GM21825 (cell line): ENCODE results near the gene NAA25.
"Not testable (repeated sequence)": the region's sequence is repeated elsewhere in the genome, so short reads cannot be mapped to it uniquely, and the experiment has no call there.

Experiments used
- ATAC-seq: cut with Tn5 transposase; IDR thresholded peaks from one replicate; pipeline ENCODE4 v1.9.1; 2021; ENCODE audit warnings: mild to moderate bottlenecking, moderate library complexity; ENCODE audit not compliant: unreplicated experiment

Gene NAA25

GRCh38 chr12:112116232-112117060, 7.9 kb upstream of the NAA25 start:
- ATAC-seq = peak; percentile 54

DNA sequence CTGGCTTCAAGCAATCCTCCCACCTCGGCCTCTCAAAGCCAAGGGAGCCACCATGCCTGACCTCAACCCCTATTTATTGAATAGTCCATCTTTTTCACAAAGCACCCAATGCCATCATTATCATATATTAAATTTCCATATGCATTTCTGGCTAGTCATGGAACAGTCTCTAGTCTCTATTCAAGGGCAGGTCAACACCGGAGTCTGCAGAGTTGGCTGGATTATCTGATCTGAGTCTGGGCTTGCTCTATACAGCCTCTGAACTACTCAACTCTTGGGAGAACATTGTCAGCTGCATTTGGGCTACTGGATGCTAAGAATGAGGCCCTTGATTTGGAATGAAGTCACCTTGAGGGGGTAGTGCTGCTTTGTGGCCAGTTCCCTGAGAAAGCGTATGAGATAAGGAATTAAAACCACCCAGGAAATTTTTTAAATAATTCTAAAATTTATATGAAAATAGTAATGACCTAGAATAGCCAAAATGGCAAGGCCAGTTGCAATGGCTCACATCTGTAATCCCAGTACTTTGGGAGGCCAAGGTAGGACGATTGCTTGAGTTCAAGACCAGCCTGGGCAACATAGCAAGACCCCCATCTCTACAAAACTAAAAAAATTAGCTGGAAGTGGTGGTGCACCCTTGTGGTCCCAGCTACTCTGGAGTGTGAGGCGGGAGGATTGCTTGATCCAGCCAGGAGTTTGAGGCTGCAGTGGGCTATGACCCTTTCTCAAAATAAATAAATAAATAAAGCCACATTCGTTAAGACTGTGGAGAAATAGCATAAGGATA, 6.9 kb upstream of the NAA25 start:
- no peak for ATAC-seq

DNA sequence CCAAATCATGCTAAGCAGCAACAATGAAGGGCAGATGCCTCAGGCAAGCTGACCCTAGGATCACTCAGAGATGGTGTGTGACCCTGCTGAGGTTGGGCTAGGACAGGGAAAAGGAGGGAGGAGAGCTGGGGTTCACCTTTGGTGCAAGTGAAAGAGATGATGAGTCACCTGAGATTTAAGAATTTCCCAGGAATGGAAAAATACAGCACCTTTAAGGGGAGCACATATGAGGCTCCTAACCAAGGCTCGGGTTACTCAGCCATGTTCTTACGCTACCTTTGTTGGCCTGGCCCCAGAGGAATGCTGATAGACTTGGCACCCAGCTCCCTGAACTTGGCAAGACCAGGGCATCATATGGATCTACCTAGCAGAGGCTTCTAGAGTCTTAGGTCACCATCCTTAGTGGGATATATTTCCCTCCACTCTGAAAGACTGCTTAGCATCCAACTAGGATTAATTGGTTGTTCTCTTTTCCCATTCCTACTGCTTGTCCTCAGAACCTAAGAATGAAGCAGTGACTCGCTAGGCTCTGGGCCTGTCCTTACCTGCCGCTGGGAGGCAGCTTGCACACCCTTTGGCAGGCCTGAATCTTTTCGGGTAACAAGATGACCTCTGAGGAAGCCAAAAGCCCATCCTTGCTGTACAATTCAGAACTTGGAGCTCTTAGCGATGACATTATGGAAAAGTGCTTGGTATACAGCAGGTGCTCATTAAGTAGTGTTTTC, 4.0 kb upstream of the NAA25 start:
- no peak for ATAC-seq

DNA sequence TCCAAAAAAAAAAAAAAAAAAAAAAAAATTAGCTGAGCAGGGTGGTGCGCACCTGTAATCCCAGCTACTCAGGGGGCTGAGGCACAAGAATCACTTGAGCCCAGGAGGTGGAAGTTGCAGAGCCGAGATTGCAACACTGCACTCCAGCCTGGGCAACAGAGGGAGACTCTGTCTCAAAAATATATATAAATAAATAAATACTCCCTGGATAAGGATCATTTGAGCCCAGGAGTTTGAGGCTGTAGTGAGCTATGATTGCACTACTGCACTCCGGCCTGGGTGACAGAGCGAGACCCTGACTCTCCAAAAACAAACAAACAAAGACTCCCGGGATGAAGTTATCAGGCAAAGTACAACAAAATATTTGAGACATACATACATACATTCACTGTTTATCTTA, 3.3 kb upstream of the NAA25 start:
- ATAC-seq = no peak

- ATAC-seq = not testable (repeated sequence)
These were observed 2.4 kb upstream of the NAA25 start for GRCh38 chr12:112110787-112111662.

DNA sequence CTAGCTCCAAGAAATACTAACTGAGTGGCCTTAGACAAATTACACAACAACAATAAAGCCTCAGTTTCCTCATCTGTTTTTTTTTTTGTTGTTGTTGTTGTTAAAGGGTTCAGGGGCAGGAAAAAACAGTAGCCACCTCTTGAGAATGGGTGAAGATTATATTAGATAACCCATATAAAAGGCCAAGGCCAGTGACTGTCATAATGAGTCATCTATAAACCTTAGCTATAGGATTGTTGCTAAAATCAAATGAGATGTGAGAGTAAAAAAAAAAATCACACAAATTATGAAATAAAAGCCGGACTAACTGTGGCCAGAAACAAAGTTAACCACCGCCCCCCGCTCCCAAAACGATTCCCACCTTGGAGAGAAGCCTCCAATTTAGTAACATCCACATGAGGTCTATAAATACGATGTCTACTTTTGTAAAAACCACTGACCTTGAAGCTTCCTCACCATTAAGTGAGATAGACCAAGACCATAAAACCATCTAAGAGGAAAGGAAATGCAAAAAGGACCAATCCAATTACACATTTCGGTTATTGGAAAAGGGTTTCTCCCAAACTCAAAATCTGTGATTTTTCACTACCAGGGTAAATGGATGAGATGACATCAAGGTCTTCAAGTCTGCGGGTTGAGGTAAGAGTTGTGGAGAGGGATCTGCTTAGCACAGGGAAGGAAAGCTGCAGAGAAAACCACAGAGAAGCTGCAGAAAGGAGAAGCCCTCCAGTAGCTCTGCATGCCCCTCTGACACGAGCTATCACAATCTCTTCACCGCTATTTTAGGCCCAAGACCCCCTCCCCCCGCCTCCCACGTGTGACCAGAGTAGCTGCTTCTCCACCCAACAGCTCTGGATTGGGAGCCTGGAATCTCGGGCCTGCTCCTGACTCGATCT, 1.0 kb downstream of the NAA25 start:
- ATAC-seq = peak; percentile 5

DNA sequence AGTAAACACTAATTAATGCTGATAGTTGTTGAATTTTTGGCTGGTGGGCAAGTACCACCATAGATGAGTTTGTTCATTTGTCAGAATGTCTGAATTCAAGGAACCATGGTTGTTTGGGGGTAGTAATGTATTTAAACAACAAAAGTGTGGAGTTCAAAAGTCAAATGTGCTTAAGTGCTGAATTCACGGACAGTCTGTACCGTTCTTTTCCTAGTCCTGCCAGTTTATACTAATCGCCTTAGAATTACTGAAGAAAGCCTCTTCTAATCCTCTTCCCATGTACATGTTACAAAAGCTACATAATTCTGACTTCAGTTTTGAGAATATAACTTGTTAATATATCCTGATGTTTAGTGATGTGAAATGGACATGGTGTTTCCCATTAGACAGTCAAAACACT, 2.7 kb downstream of the NAA25 start:
- no peak for ATAC-seq

- ATAC-seq = no peak
These were observed 4.7 kb downstream of the NAA25 start for GRCh38 chr12:112103758-112104503.

- not testable (repeated sequence) for ATAC-seq
These were observed 5.8 kb downstream of the NAA25 start for GRCh38 chr12:112102746-112103145.

DNA sequence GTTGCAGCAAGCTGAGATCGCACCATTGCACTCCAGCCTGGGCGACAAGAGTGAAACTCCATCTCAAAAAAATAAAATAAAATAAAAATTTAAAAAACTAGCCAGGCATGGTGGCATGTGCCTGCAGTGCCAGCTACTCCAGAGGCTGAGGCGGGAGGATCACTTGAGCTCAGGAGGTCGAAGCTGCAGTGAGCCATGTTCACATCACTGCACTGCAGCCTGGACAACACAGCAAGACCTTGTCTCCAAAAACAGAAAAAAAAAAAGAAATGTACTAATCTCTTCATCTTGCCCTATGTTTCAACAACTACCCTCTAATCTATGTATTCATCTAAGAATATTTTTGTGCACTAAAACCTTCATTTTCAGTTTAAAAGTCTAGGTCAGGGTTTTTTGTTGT, 6.5 kb downstream of the NAA25 start:
- no peak for ATAC-seq

DNA sequence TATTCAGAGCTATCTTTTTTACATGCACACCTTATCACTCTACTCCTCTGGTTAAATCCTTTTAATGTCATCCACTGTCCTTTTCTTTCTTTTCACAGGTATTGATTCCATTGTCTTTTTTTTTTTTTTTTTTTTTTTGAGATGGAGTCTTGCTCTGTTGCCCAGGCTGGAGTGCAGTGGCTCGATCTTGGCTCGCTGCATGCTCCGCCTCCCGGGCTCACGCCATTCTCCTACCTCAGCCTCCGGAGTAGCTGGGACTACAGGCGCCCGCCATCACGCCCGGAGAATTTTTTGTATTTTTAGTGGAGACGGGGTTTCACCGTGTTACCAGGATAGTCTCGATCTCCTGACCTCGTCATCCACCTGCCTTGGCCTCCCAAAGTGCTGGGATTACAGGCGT, 8.1 kb downstream of the NAA25 start:
- ATAC-seq = not testable (repeated sequence)

- no peak for ATAC-seq
These were observed 10.9 kb downstream of the NAA25 start for GRCh38 chr12:112097641-112098040.

GRCh38 chr12:112096667-112097066, 11.9 kb downstream of the NAA25 start:
- peak; percentile 43 for ATAC-seq

GRCh38 chr12:112096070-112096469, 12.5 kb downstream of the NAA25 start:
- peak; percentile 68 for ATAC-seq

- no peak for ATAC-seq
These were observed 17.0 kb downstream of the NAA25 start for GRCh38 chr12:112091563-112091962.

DNA sequence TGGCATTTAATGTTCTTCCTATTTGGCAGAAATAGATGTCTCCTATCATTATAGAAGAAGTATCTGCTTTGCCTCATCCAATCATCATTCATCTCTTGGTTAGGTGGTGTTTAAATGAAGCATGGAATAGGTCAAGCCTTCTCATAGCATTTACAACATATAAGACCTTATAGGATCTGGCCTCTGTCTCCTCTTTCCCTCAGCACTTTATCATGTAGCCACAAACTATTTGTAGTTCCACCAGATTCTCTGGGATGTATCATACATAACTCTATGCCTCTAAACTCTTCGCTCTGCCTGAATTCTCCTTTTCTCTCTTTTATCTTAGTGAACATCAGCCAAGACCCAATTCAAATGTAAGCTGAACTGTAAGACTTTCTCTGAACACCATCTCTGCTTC, 20.7 kb downstream of the NAA25 start:
- ATAC-seq = no peak

DNA sequence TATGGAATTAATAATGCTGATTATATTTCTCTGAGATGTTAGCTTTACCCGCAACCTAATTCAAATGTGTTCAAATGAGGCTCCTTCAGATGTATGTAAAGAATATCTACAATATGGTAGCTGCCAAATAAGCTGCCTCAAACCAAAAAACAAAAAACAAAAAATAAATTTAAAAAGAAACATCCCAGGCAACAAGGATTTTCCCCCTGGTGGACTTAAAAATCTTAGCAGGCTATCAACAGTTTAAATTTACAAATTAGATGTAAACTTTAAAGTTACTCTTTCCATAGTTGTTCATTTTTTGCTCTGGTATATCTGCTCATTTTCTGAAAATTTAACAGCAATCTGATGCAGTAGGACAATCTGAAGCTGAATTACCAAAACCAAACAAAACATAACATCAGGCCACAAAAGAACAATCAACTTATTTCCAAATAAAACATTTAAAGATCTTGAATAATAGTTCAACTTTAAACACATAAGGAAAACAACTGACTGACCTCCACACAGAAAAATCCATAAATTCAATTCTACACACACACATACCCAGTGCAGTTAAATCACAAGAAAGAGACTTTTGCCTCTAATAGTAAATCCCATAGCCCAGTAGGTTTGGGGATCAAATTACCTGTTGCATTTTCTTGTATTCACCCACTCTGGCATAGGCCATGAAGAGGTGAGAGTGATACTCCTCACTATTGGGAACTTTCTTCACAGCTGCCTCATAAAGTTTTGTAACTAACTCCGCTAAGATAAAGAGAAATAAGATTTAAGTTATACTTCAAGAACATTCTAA, 21.3 kb downstream of the NAA25 start:
- no peak for ATAC-seq

GRCh38 chr12:112066566-112066965, 42.0 kb downstream of the NAA25 start:
- ATAC-seq = no peak
